GM18520 (cell line): ENCODE data around the gene DYNC1I2.
A peak's percentile ranks its signal among the peaks of the same experiment; 100 is the strongest.

ENCODE experiments used
- ATAC-seq: cut with Tn5 transposase; IDR thresholded peaks from one replicate; pipeline ENCODE4 v1.9.1; 2021; ENCODE audit not compliant: unreplicated experiment

DYNC1I2 gene

GRCh38 chr2:171687287-171688128 lies at the start of gene DYNC1I2:
TSS of gene DYNC1I2 (plus strand) at chr2:171687469. CDS start at chr2:171690156, 2,687 bp downstream.
- peak; percentile 81 for ATAC-seq

DNA sequence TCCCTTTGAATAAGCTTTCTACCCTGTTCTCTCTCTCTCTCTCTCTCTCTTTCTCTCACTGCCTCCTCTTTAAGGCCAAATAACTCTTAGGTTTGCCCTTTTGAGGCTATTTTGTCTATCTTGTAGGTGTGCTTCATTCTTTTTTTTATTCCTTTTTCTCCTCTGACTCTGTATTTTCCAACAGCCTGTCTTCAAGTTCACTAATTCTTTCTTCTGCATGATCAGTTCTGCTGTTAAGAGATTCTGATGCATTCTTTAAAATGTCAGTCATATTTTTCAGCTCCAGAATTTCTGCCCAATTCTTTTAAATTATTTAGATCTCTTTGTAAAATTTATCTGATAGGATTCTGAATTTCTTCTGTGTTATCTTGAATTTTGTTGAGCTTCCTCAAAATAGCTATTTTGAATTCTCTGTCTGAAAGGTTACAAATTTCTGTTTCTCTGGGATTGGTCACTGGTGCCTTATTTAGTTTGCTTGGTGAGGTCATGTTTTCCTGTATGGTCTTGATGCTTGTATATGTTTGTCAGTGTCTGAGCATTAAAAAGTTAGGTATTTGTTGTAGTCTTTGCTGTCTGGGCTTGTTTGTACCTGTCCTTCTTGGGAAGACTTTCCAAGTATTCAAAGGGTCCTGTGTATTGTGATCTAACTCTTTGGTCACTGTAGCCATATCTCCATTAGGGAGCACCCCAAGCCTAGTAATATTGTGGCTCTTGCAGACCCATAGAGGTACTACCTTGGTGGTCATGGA lies 35.4 kb upstream of the DYNC1I2 start:
- no peak for ATAC-seq

GRCh38 chr2:171652416-171652785 lies 34.9 kb upstream of the DYNC1I2 start:
- peak; percentile 93 for ATAC-seq

DNA sequence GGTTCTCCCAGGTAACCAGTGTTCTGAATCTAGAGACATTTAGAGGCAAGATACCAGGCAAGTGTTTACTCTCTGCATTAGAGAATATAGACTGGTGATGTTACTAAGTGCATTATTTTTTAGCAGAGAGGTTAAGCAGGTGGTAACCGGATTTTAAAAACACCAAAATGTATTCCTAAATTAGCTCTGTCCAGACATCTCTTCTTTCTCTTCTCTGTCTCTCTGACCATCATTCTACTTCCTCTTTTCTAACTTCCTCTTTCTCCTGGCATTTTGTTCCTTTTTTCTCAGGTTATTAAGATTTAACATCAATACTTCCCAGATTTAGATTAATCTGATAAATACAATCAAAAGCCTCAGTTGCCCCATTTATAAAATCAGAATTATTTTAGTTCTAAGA lies 31.7 kb upstream of the DYNC1I2 start:
- no peak for ATAC-seq

GRCh38 chr2:171667041-171667440 lies 20.2 kb upstream of the DYNC1I2 start:
- ATAC-seq: no peak

- ATAC-seq: no peak
These were observed 19.1 kb upstream of the DYNC1I2 start for GRCh38 chr2:171668183-171668582.

GRCh38 chr2:171669121-171669520 lies 18.1 kb upstream of the DYNC1I2 start:
- ATAC-seq: no peak

- no peak for ATAC-seq
These were observed 16.6 kb upstream of the DYNC1I2 start for GRCh38 chr2:171670655-171671054.

- ATAC-seq: no peak
These were observed 15.4 kb upstream of the DYNC1I2 start for GRCh38 chr2:171671867-171672266.

- no peak for ATAC-seq
These were observed 13.4 kb upstream of the DYNC1I2 start for GRCh38 chr2:171673905-171674304.

- ATAC-seq: no peak
These were observed 11.4 kb upstream of the DYNC1I2 start for GRCh38 chr2:171675810-171676345.

- ATAC-seq: no peak
These were observed 8.7 kb upstream of the DYNC1I2 start for GRCh38 chr2:171678619-171679018.

DNA sequence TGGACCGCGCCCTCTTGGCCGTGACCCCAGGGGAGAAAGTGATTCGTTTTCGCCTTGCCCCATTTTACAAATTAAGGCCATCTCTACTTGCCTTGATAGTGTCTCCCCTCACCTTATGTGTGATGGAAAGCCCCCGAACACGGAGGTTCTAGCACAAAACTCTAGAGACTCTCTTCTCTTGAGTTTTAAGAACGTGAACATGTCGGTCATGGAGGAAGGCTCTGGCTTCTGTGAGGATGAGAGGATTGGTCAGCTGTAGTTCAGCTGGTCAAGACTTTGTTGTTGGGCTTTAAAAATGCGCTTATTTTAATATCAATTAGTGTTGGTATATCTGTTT lies 828 bp downstream of the DYNC1I2 start:
- no peak for ATAC-seq

DNA sequence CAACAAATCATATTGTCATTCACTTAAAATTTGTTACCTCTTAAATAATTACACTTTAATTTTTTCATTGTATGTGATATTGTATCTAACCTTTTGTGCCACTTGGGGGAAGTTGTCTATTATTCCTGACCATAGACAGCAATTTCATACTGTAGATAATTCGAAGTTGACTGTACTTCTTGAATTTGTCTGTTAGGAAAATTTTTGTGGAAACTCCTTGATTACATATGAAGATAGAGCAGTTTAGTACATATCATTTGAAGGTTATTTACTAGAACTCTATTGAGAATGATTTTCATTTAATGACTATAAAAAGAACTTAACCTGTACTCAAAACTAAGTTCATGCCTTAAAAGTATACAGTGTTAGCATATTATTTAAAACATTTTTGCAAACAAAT lies 5.1 kb downstream of the DYNC1I2 start:
- ATAC-seq: no peak

GRCh38 chr2:171702781-171703556 lies 15.7 kb downstream of the DYNC1I2 start:
- ATAC-seq: no peak

GRCh38 chr2:171703574-171704347 lies 16.5 kb downstream of the DYNC1I2 start:
- no peak for ATAC-seq

DNA sequence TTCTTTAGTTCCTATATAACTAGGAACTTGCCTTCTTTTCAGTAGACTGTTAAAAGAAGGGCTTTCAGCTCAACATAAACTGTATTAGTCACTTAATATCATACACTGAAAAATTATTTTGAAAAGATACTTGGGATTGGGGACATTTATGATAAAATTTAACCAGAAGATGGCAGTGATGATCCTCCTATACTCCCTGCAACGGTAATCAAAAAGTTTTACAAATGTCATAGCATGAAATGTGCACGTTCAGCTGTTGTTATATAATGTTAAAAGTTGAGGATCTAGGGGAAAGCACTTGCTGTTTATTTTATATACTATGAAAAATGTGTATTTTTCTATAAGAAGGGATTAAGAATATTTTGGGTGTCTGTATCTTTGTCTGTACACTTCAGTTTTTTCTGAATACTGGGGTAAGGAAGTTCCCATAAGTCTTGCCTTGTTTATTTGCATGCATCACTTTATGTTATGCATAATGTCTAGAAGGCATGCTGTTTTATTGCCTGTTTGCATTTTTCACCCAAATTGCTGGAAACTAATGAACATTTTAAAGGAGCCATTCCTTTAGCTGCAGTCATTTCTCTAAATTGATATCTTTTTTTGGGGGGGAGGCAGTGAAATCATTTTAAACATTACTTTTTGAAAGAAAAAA lies 19.0 kb downstream of the DYNC1I2 start:
- ATAC-seq: no peak

DNA sequence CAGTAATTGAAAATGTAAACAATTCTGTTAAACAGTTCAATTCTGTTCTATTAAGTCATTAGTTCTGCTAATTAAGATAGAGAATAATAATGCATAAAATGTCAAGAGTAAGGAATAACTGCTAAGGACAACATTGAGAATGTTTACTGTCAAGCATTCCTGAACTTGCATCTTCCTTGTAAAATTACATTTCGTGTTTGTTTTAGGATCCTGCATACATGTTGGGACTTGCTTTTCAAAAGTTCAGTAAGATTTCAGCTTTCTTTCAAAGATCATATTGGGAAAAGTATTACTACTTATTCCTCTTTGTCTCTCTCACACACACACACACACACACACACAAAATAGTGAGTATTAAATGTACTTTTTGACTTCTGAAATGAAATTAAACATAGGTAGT lies 20.5 kb downstream of the DYNC1I2 start:
- no peak for ATAC-seq

DNA sequence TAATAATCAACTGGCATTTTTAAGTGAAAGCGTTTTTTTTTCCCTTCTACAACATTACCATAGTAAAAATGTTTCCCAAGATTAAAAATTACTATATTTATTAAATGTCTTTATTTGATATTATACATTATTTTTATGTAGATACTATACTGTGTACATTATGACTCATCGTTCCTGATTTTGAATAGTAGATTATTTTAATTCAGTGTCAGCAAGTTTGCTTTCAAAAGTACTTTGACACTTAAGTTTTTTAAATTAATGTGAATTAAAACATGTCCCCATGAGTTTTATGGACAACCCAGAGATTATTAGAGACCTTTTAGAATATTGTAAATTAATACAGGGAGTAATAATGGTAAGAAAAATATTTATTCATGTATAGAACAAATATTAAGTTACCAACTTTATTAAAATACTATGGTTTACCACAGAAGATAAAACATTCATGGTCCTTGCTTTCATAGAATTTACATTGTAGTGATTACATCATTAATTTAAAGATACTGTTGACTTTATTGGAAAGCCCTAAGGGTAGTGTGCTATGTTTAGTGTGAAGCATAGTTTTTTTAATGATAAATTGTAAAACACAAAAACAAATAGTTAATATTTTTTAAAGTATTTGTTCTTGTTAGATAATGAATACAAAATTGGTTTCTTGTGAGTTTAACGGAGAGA lies 21.9 kb downstream of the DYNC1I2 start:
- ATAC-seq: no peak

GRCh38 chr2:171711351-171711750 lies 24.1 kb downstream of the DYNC1I2 start:
- ATAC-seq: no peak
